ENCODE measurements around the gene NRDE2.

Gene NRDE2

DNA sequence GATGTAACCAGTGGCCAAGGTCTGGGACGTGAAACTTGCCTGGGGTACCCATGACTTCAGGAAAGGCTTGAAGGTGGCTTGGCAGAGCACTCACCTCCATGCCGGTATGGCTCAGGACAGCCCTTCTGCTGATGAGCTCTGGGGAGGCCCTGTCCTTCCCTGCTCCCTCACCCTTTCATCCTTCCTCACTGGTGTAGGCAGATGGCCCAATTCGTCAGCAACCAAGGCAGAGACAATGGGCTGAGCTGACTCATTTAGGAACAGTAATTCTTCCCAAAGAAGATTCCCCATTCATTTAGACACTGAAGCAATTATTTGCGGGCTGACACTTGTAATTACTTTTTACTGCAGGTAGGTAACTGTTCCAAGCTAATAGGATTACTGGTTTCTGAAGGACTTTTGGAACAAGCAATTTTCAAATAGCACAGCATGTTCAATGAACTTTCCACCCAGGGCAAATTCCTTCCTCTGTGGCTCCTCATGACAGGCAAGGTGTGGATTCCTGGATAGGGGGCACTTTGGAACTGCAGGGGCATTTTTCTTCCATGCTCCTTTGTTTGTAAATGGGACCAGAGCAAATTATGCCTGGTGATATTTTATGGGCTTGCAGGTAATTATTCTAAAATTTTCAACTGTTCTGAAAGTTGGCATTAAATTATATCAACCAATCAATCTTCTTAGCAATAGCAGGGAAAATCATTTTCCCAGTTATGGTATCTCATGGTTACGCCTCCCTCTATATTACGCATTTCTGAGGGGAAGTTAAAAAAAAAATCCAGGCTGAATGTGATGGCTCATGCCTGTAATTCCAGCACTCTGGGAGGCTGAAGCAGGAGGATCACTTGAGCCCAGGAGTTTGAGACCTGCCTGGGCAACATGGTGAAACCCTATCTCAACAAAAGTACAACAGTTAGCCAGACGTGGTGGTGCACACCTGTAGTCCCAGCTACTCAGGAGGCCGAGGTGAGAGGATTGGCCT is 24.1 kb upstream of the NRDE2 start:
- no peak overlapping the region for H3K27ac ChIP-seq (ENCODE audit: extremely low read depth, low read depth, low read length)
- no peak overlapping the region for H3K4me3 ChIP-seq (ENCODE audit: low read depth, low read length)
- no peak for TF ChIP-seq GFI1B (tag by site-specific recombination; IDR thresholded peaks at IDR 0.05)
- no peak for TF ChIP-seq ZNF221 (tag by site-specific recombination; IDR thresholded peaks at IDR 0.05; ENCODE audit: borderline replicate concordance)
- TF ChIP-seq ZNF561 (tag by site-specific recombination; IDR thresholded peaks at IDR 0.05; ENCODE audit: borderline replicate concordance), result no peak
- no peak for TF ChIP-seq ZNF223 (tag by site-specific recombination; IDR thresholded peaks at IDR 0.05)
- peak; percentile 52 for TF ChIP-seq SP7 (tag by site-specific recombination; IDR thresholded peaks at IDR 0.05)
- ChIA-PET POLR2A (no interaction called here), CTCF (interaction anchor here (0.7 kb wide), 1 partner anchor 10 kb away, joined by 5 read pairs; no protein-coding TSS in a partner anchor)
- no peaks in the 10 kb centered on the region for H3K36me3 ChIP-seq (ENCODE audit: control insufficient read depth in 2 of 2, insufficient read depth in 1 of 2, low read length in 2 of 2)
- no peaks in the 10 kb centered on the region for H3K4me1 ChIP-seq (ENCODE audit: control insufficient read depth, insufficient read depth, low read length)
- no peaks in the 10 kb centered on the region for H3K9me3 ChIP-seq (ENCODE audit: control insufficient read depth, insufficient read depth, low read depth, low read length)

GRCh38 chr14:90354551-90355298 is 23.0 kb upstream of the NRDE2 start:
- no peaks in the 10 kb centered on the region for H3K36me3 ChIP-seq (ENCODE audit: control insufficient read depth in 2 of 2, insufficient read depth in 1 of 2, low read length in 2 of 2)
- H3K27ac ChIP-seq (ENCODE audit: extremely low read depth, low read depth, low read length), result no peak overlapping the region
- no peak for TF ChIP-seq ZSCAN16 (tag by site-specific recombination; IDR thresholded peaks at IDR 0.05)
- TF ChIP-seq RBAK (tag by site-specific recombination; IDR thresholded peaks at IDR 0.05), result no peak
- TF ChIP-seq KLF10 (tag by site-specific recombination; IDR thresholded peaks at IDR 0.05), result no peak
- TF ChIP-seq, protein P1, sequence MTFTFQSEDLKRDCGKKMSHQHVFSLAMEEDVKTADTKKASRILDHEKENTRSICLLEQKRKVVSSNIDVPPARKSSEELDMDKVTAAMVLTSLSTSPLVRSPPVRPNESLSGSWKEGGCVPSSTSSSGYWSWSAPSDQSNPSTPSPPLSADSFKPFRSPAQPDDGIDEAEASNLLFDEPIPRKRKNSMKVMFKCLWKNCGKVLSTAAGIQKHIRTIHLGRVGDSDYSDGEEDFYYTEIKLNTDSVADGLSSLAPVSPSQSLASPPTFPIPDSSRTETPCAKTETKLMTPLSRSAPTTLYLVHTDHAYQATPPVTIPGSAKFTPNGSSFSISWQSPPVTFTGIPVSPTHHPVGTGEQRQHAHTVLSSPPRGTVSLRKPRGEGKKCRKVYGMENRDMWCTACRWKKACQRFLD (tag by site-specific recombination; IDR thresholded peaks at IDR 0.05), result no peak
- TF ChIP-seq ZNF132 (tag by site-specific recombination; IDR thresholded peaks at IDR 0.05; ENCODE audit: borderline replicate concordance), result no peak
- no peaks in the 10 kb centered on the region for H3K9me3 ChIP-seq (ENCODE audit: control insufficient read depth, insufficient read depth, low read depth, low read length)
- H3K4me1 ChIP-seq (ENCODE audit: control insufficient read depth, insufficient read depth, low read length), result no peaks in the 10 kb centered on the region
- ChIA-PET POLR2A (no interaction called here), CTCF (interaction anchor here (0.7 kb wide), 1 partner anchor 74 kb away, joined by 3 read pairs; no protein-coding TSS in a partner anchor)
- no peak overlapping the region for H3K4me3 ChIP-seq (ENCODE audit: low read depth, low read length)

DNA sequence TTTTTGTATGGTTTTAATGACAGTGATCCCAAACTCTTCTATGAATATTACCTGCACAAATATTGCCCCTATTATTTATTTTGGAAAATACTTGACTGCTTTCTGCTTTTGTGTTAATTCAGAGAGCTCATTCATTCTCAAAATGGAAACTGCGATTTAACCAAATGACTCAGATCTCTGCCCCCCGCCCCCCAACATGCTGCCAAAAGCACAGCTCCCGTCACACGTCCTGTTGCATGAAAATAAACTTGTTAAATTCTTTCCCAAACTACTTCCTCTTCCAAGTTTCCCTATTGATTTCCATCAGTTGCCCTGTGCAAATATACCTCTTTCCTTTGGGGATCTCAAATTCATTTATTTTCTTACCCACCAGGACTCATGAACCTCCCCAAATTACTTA is 18.0 kb upstream of the NRDE2 start:
- Histone ChIP-seq H3K36me3 (ENCODE audit: control insufficient read depth in 2 of 2, insufficient read depth in 1 of 2, low read length in 2 of 2) (no peaks in the 10 kb centered on the region), H3K4me1 (ENCODE audit: control insufficient read depth, insufficient read depth, low read length) (peaks cover 7% of the 10 kb centered on the region), H3K4me3 (ENCODE audit: low read depth, low read length) (no peak overlapping the region), H3K9me3 (ENCODE audit: control insufficient read depth, insufficient read depth, low read depth, low read length) (no peaks in the 10 kb centered on the region), H3K27ac (ENCODE audit: extremely low read depth, low read depth, low read length) (no peak overlapping the region)
- TF ChIP-seq ZNF202 (tag by site-specific recombination; IDR thresholded peaks at IDR 0.05; ENCODE audit: borderline replicate concordance), result no peak
- TF ChIP-seq, protein P2, sequence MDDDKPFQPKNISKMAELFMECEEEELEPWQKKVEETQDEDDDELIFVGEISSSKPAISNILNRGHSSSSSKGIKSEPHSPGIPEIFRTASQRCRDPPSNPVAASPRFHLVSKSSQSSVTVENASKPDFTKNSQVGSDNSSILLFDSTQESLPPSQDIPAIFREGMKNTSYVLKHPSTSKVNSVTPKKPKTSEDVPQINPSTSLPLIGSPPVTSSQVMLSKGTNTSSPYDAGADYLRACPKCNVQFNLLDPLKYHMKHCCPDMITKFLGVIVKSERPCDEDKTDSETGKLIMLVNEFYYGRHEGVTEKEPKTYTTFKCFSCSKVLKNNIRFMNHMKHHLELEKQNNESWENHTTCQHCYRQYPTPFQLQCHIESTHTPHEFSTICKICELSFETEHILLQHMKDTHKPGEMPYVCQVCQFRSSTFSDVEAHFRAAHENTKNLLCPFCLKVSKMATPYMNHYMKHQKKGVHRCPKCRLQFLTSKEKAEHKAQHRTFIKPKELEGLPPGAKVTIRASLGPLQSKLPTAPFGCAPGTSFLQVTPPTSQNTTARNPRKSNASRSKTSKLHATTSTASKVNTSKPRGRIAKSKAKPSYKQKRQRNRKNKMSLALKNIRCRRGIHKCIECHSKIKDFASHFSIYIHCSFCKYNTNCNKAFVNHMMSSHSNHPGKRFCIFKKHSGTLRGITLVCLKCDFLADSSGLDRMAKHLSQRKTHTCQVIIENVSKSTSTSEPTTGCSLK (tag by site-specific recombination; IDR thresholded peaks at IDR 0.05), result no peak
- no peak for TF ChIP-seq MZF1 (tag by site-specific recombination; IDR thresholded peaks at IDR 0.05; ENCODE audit: borderline replicate concordance)
- no peak for TF ChIP-seq PRDM6 (tag by site-specific recombination; IDR thresholded peaks at IDR 0.05)
- TF ChIP-seq ZNF530 (tag by site-specific recombination; IDR thresholded peaks at IDR 0.05; ENCODE audit: low read depth), result no peak
- TF ChIP-seq PRDM1 (tag by site-specific recombination; IDR thresholded peaks at IDR 0.05), result no peak
- CTCF ChIA-PET, result interaction anchor here (0.9 kb wide), 1 partner anchor 19 kb away, joined by 3 read pairs; no protein-coding TSS in a partner anchor
- POLR2A ChIA-PET, result no interaction called here
